Left lung (tissue), 10 donors: ENCODE results near the gene EIF2S3. TPM values are rescaled to one million over a fixed set of nuclear protein-coding genes. Genes with fewer than 3 reads are reported as not detected.

ENCODE experiments used
- ATAC-seq: fragments of 200-7000 bp; cut with Tn5 transposase; one replicate; pipeline ENCODE4 v1.9.1; 2020; ENCODE audit warnings: moderate library complexity
- DNase-seq, 4 donors: peaks; one replicate each; pipeline ENCODE4 v3.0.0-alpha.2; 2013 to 2020
- H3K27ac ChIP-seq, 2 donors: fragments of 200-600 bp; sonication (generic) in 1 of 2; one replicate each; pipeline versions ENCODE4 v1.5.0 to v1.8.0; 2020 to 2021
- H3K27me3 ChIP-seq, 2 donors: fragments of 200-600 bp; sonication (generic) in 1 of 2; one replicate each; pipeline versions ENCODE4 v1.5.0 to v1.8.0; 2020 to 2021
- H3K36me3 ChIP-seq, 2 donors: fragments of 200-600 bp; sonication (generic) in 1 of 2; one replicate each; pipeline versions ENCODE4 v1.5.0 to v1.8.0; 2020 to 2021
- H3K4me1 ChIP-seq, 2 donors: fragments of 200-600 bp; one replicate each; pipeline ENCODE4 v1.8.0; 2021
- H3K4me3 ChIP-seq, 2 donors: fragments of 200-600 bp; sonication (generic) in 1 of 2; one replicate each; pipeline versions ENCODE4 v1.5.0 to v1.8.0; 2020 to 2021; ENCODE audit warnings: mild to moderate bottlenecking in 1 of 2
- H3K9me3 ChIP-seq, 2 donors: fragments of 200-600 bp; sonication (generic) in 1 of 2; one replicate each; pipeline versions ENCODE4 v1.5.0 to v1.8.0; 2020 to 2021
- CTCF ChIP-seq, 2 donors: fragments of 200-600 bp; sonication (generic) in 1 of 2; IDR thresholded peaks; one replicate each; pipeline versions ENCODE4 v1.5.0 to v1.8.0; 2021; ENCODE audit warnings: antibody characterized with exemption in 2 of 2
- intact Hi-C, 2 donors: fragments of 100-400 bp; cut with DNase I; formaldehyde crosslinking; loops; one replicate each; pipeline versions ENCODE4 v1.11.2 to v1.14.2; 2022
- polyA plus RNA-seq, 6 donors: library from polyadenylated mRNA; unstranded; fragments of 120-200 nt; gene quantifications; one replicate each; pipeline ENCODE4 v1.2.1, GENCODE V29; 2013; ENCODE audit not compliant: insufficient read length in 6 of 6
- total RNA-seq, 2 donors: library from RNA; stranded (reverse); fragmentation: NEBNext Ultra II Directional; extraction: Animal tissue kit (Norgen Biotek cat#: 25700); gene quantifications; one replicate each; pipeline ENCODE4 v1.2.1, GENCODE V29; 2021
- donor health status: DM: no; HTN: yes; CAD: no.
- donor health status: DM: no; HTN: no; CAD: no.

EIF2S3 gene
- total and polyA plus RNA-seq, 8 donors = 140 to 259 (median 210) TPM

DNA sequence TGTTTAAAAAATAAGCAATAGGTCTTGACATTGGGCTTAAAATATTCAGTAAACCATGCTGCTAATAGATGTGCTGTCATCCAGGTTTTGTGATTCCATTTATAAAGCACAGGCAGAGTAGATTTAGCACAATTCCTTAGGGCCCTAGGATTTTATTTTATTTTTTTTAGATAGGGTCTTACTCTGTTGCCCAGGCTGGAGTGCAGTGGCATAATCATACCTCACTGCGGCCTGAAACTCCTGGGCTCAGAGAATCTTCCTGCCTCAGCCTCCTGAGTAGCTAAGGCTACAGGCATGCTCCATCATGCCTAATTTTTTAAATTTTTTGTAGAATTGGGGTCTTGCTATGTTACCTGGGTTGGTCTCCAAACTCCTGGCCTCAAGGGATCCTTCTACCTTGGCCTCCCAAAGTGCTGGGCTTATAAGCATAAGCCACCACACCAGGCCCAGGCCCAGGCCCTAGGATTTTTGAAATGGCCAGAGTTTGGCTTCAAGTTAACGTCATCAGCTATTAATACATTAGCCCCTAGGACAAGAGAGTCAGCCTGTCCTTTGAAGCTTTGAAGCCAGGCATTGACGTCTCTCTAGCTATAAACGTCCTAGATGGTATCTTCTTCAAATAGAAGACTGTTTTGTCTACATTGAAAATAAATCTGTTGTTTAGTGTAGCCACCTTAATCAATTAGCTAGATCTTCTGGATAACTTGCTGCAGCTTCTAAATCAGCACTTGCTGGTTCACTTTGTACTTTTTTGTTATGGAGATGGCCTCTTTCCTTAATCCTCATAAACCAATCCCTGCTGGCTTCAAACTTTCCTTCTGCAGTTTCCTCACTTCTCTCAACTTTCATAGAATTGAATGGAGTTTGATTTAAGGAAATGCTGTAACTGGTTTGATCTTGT is 35.8 kb downstream of the EIF2S3 start:
- H3K4me3 ChIP-seq = no peak overlapping the region
- TF ChIP-seq CTCF (IDR thresholded peaks at IDR 0.05) = no peak
- intact Hi-C loops = no loop called here
- no peaks in the 10 kb centered on the region for H3K27me3 ChIP-seq
- H3K9me3 ChIP-seq = no peaks in the 10 kb centered on the region
- no peak for ATAC-seq
- H3K4me1 ChIP-seq = no peaks in the 10 kb centered on the region
- DNase-seq = no peak
- H3K36me3 ChIP-seq = no peaks in the 10 kb centered on the region
- no peak overlapping the region for H3K27ac ChIP-seq

DNA sequence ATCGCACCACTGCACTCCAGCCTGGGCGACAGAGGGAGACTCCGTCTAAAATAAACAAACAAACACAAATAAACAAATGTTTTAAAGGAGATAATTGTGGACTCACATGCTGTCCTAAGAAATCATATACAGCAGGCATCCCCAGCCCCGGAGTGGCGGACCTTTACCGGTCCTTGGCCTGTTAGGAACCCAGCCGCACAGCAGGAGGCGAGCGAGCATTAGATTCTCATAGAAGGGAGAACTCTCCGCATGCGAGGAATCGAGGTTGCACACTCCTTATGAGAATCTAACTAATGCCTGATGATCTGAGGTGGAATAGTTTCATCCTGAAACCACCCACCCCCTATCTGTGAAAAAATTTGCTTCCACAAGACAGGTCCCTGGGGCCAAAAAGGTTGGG is 39.0 kb downstream of the EIF2S3 start:
- H3K27me3 ChIP-seq = no peaks in the 10 kb centered on the region
- intact Hi-C loops = no loop called here
- H3K36me3 ChIP-seq = no peaks in the 10 kb centered on the region
- H3K9me3 ChIP-seq = no peaks in the 10 kb centered on the region
- H3K27ac ChIP-seq = no peak overlapping the region
- DNase-seq (no peak), ATAC-seq (no peak)
- no peak for TF ChIP-seq CTCF (IDR thresholded peaks at IDR 0.05)
- no peak overlapping the region for H3K4me3 ChIP-seq
- H3K4me1 ChIP-seq = no peaks in the 10 kb centered on the region

DNA sequence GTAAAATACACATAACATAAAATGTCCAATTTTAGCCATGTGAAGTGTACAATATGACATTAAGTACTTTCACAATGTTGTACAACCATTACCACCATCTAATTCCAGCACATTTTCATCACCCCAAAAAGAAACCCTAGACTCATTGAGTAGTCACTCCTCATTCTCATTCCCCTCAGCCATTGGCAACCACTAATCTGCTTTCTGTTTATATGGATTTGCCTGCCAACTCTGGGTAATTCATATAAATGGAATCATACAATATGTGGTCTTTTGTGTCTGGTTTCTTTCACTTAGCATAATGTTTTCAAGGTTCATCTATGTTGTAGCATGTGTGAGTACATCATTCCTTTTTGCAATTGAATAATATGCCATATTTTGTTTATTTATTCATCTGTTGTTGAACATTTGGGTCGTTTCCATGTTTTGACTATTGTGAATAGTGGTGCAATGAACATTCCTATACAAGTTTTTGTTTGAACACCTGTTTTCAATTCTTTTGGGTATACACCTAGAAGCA is 43.0 kb downstream of the EIF2S3 start:
- Histone ChIP-seq H3K36me3 (no peaks in the 10 kb centered on the region), H3K27ac (no peak overlapping the region), H3K27me3 (no peaks in the 10 kb centered on the region), H3K4me1 (no peaks in the 10 kb centered on the region), H3K9me3 (no peaks in the 10 kb centered on the region), H3K4me3 (no peak overlapping the region)
- ATAC-seq = no peak
- DNase-seq = no peak
- TF ChIP-seq CTCF (IDR thresholded peaks at IDR 0.05) = no peak
- intact Hi-C loops = no loop called here

GRCh38 chrX:24098932-24099331 is 44.2 kb downstream of the EIF2S3 start:
- Histone ChIP-seq H3K4me1 (no peaks in the 10 kb centered on the region), H3K4me3 (no peak overlapping the region), H3K9me3 (no peaks in the 10 kb centered on the region), H3K27me3 (no peaks in the 10 kb centered on the region), H3K27ac (no peak overlapping the region), H3K36me3 (no peaks in the 10 kb centered on the region)
- TF ChIP-seq CTCF (IDR thresholded peaks at IDR 0.05) = no peak
- no peak for ATAC-seq
- no peak for DNase-seq
- intact Hi-C loops = no loop called here

DNA sequence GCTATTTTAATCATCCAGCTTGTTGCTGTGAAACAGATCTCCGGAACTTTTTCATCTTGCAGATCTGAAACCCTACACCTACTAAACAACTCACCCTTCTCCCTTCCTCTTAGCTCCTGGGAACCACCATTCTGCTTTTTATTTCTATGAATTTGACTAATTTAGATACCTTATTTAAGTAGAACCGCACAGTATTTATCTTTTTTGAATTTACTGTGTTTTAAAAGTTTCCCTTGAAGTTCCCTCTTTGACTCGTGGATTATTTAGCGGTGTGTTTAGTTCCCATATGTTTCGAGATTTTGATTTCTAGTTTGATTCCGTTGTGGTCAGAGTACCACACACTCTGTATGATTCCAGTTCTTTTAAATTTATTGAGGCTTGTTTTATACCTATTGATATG is 44.6 kb downstream of the EIF2S3 start:
- Histone ChIP-seq H3K4me3 (no peak overlapping the region), H3K4me1 (no peaks in the 10 kb centered on the region), H3K27ac (no peak overlapping the region), H3K36me3 (no peaks in the 10 kb centered on the region), H3K27me3 (no peaks in the 10 kb centered on the region), H3K9me3 (no peaks in the 10 kb centered on the region)
- no peak for ATAC-seq
- no peak for TF ChIP-seq CTCF (IDR thresholded peaks at IDR 0.05)
- intact Hi-C loops = no loop called here
- no peak for DNase-seq
